OCI-LY1 (cell line): ENCODE data around the gene GPRC5C.

Experiments
- H2AFZ ChIP-seq: fragments of 200-600 bp; sonication (generic), shearing (Covaris generic); 2 replicates; pipeline ENCODE4 v1.6.0; 2014; ENCODE audit warnings: antibody characterized with exemption, mild to moderate bottlenecking, low read length
- H3F3A ChIP-seq: fragments of 200-600 bp; sonication (generic), shearing (Covaris generic); 2 replicates; pipeline ENCODE4 v1.6.0; 2014; ENCODE audit warnings: mild to moderate bottlenecking, antibody characterized with exemption, low read length, moderate library complexity; ENCODE audit not compliant: insufficient read depth
- H3K27ac ChIP-seq: fragments of 200-600 bp; sonication (generic); 2 replicates; pipeline ENCODE4 v1.5.1; 2014; ENCODE audit warnings: low read length, mixed run types, mild to moderate bottlenecking, low read depth; ENCODE audit not compliant: poor library complexity, severe bottlenecking
- H3K27me3 ChIP-seq: fragments of 200-600 bp; sonication (generic); 2 replicates; pipeline ENCODE4 v1.6.0; 2014; ENCODE audit warnings: antibody characterized with exemption, mild to moderate bottlenecking, low read length, moderate library complexity; ENCODE audit not compliant: insufficient read depth
- H3K36me3 ChIP-seq: fragments of 200-600 bp; sonication (generic); 2 replicates; pipeline ENCODE4 v1.6.1; 2014; ENCODE audit warnings: mild to moderate bottlenecking, antibody characterized with exemption, low read length, moderate library complexity, mixed read lengths; ENCODE audit not compliant: insufficient read depth
- H3K4me1 ChIP-seq: fragments of 200-600 bp; sonication (generic); 2 replicates; pipeline ENCODE4 v1.5.1; 2014; ENCODE audit warnings: mild to moderate bottlenecking, low read length, moderate library complexity; ENCODE audit not compliant: insufficient read depth, severe bottlenecking
- H3K4me2 ChIP-seq: fragments of 200-600 bp; sonication (generic), shearing (Covaris generic); 2 replicates; pipeline ENCODE4 v1.6.1; 2014; ENCODE audit warnings: low read length
- H3K4me3 ChIP-seq: fragments of 200-600 bp; sonication (generic); 2 replicates; pipeline ENCODE4 v1.5.1; 2014; ENCODE audit warnings: low read length, low read depth, mild to moderate bottlenecking, mixed read lengths; ENCODE audit not compliant: poor library complexity, severe bottlenecking
- H3K79me2 ChIP-seq: fragments of 200-600 bp; shearing (Covaris generic); 2 replicates; pipeline ENCODE4 v1.6.1; 2016; ENCODE audit warnings: mixed run types, low read length, mixed read lengths; ENCODE audit not compliant: insufficient read depth
- H3K9ac ChIP-seq: fragments of 200-600 bp; sonication (generic), shearing (Covaris generic); 2 replicates; pipeline ENCODE4 v1.6.1; 2014; ENCODE audit warnings: mild to moderate bottlenecking, low read length, mixed read lengths
- H3K9me2 ChIP-seq: fragments of 200-600 bp; sonication (generic), shearing (Covaris generic); 2 replicates; pipeline ENCODE4 v1.6.1; 2014; ENCODE audit warnings: low read depth, mild to moderate bottlenecking, low read length, mixed read lengths
- H3K9me3 ChIP-seq: fragments of 200-600 bp; shearing (Covaris generic); 2 replicates; pipeline ENCODE4 v1.6.1; 2014; ENCODE audit warnings: low read length, mixed read lengths
- H4K20me1 ChIP-seq: fragments of 200-600 bp; sonication (generic), shearing (Covaris generic); 2 replicates; pipeline ENCODE4 v1.6.0; 2016; ENCODE audit warnings: mild to moderate bottlenecking, low read length; ENCODE audit not compliant: insufficient read depth
- EZH2 ChIP-seq: fragments of 200-600 bp; sonication (generic), shearing (Covaris generic); IDR thresholded peaks from 2 replicates; pipeline ENCODE4 v1.8.0; 2017; ENCODE audit warnings: borderline replicate concordance, mixed run types, mild to moderate bottlenecking, antibody characterized with exemption, low read length, moderate library complexity, mixed read lengths
- TF ChIP-seq, protein P1 (sequence below): fragments of 200-600 bp; sonication (generic), shearing (Covaris generic); IDR thresholded peaks from 2 replicates; pipeline ENCODE4 v1.5.1; 2017; ENCODE audit warnings: mild to moderate bottlenecking, antibody characterized with exemption, low read length, moderate library complexity, mixed read lengths

GPRC5C gene

DNA sequence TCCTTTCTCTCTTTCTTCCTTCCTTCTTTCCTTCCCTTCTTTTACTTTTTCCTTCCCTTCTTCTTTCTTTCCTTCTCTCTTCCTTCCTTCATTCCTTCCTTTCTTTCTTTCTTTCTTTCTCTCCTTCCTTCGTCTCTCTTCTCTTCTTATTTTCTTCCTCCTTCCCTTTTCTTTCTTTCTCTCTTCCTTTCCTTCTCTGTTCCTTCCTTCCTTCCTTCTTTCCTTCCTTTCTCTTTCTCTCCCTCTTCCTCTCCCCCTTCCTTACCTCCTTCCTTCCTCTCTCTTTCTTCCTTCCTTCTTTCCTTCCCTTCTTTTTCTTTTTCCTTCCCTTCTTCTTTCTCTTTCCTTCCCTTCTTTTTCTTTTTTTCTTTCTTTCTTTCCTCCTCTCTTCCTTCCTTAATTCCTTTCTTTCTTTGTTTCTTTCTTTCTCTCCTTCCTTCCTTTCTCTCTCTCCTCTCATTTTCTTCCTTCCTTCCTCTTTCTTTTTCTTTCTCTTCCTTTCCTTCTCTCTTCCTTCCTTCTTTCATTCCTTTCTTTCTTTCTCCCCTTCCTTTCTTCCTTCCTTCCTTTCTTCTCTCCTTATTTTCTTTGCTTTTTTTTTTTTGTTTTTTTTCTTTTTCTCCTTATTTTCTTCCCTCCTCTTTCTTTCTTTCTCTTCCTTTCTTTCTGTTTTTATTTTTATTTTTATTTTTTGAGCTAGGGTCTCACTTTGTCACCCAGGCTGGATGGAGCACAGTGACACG is 41.8 kb upstream of the GPRC5C start:
- Histone ChIP-seq H3K27ac (no peak overlapping the region), H3K9me3 (no peaks in the 10 kb centered on the region), H3K9ac (no peak overlapping the region), H3F3A (no peaks in the 10 kb centered on the region), H3K36me3 (no peaks in the 10 kb centered on the region), H3K27me3 (no peaks in the 10 kb centered on the region; the same call in 1 of the 2 replicates), H3K4me2 (no peak overlapping the region), H4K20me1 (no peaks in the 10 kb centered on the region), H3K4me1 (no peaks in the 10 kb centered on the region), H3K79me2 (no peaks in the 10 kb centered on the region), H2AFZ (no peak overlapping the region), H3K4me3 (no peak overlapping the region), H3K9me2 (no peaks in the 10 kb centered on the region)
- TF ChIP-seq, protein P1, sequence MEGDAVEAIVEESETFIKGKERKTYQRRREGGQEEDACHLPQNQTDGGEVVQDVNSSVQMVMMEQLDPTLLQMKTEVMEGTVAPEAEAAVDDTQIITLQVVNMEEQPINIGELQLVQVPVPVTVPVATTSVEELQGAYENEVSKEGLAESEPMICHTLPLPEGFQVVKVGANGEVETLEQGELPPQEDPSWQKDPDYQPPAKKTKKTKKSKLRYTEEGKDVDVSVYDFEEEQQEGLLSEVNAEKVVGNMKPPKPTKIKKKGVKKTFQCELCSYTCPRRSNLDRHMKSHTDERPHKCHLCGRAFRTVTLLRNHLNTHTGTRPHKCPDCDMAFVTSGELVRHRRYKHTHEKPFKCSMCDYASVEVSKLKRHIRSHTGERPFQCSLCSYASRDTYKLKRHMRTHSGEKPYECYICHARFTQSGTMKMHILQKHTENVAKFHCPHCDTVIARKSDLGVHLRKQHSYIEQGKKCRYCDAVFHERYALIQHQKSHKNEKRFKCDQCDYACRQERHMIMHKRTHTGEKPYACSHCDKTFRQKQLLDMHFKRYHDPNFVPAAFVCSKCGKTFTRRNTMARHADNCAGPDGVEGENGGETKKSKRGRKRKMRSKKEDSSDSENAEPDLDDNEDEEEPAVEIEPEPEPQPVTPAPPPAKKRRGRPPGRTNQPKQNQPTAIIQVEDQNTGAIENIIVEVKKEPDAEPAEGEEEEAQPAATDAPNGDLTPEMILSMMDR = no peak
- no peak for TF ChIP-seq EZH2

DNA sequence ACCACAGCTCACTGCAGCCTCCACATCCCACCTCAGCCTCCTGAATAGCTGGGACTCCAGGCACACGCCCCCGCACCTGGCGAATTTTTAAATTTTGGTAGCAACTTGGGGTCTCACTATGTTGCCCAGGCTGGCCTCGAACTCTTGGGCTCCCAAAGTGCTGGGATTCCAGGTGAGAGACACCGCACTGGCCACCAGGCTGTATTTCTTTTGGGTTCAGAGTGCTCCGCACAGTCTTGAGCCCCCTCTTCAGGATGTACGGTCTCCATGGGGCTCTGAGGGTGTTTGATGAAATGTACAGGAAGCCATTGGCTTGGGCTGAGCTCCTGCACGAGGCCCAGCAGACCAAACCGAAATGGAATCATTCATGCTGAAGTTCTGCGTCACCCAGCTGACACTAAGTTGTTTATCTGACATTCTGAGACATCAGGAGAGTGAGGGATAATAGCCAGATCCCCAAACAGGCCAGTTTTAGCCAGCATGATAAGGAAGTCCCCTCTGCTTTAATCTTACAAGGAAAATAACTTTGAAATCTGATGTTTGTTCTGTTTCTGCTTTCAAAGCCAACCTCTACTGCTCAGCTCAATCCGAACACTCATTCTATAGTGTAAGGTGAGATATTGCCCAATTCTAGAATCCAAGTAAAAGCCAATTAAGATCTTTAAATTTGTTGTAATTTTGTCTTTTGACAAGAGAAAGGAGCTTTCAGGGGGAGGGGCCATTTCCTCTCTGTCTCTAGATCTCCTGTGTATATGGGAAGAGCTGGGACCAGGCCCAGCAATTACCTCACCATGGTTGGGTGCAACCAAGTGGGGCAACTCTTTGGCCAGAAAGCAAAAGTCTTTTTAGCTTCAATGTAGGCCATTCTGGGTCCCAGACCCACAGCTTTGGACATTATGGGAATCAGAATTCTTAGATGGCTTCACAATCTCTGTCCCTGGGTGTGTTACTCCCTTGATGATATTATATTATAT is 40.9 kb upstream of the GPRC5C start:
- H3K79me2 ChIP-seq = no peaks in the 10 kb centered on the region
- no peak overlapping the region for H3K4me2 ChIP-seq
- no peaks in the 10 kb centered on the region for H3K36me3 ChIP-seq
- no peaks in the 10 kb centered on the region for H3K4me1 ChIP-seq
- H3K9me2 ChIP-seq = no peaks in the 10 kb centered on the region
- no peaks in the 10 kb centered on the region for H4K20me1 ChIP-seq
- H3K27me3 ChIP-seq = no peaks in the 10 kb centered on the region; the same call in 1 of the 2 replicates
- H3K9me3 ChIP-seq = no peaks in the 10 kb centered on the region
- H3K27ac ChIP-seq = no peak overlapping the region
- no peak overlapping the region for H3K9ac ChIP-seq
- TF ChIP-seq EZH2 = no peak
- TF ChIP-seq, protein P1 = no peak
- H2AFZ ChIP-seq = no peak overlapping the region
- no peaks in the 10 kb centered on the region for H3F3A ChIP-seq
- no peak overlapping the region for H3K4me3 ChIP-seq

DNA sequence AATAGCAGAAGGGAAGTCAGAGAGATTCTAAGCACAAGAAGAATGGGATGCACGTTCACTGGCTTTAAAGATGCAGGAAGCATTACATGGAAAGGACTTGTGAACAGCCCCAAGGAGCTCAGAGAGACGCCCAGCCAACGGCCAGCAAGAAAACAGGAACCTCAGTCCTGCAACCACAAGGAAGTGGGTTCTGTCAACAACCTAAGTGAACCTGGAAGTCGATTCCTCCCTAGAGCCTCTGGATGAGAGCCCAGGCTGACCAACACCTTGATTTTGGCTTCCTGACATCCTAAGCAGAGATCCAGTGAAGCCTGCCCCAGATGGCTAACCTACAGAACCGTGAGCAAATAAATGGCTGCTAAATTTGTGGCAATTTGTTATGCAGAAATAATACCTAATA is 40.1 kb upstream of the GPRC5C start:
- TF ChIP-seq EZH2 = no peak
- TF ChIP-seq, protein P1 = no peak
- H3K27me3 ChIP-seq = no peaks in the 10 kb centered on the region; the same call in 1 of the 2 replicates
- H3K4me1 ChIP-seq = no peaks in the 10 kb centered on the region
- H3F3A ChIP-seq = no peaks in the 10 kb centered on the region
- H3K79me2 ChIP-seq = no peaks in the 10 kb centered on the region
- no peaks in the 10 kb centered on the region for H4K20me1 ChIP-seq
- no peak overlapping the region for H3K4me3 ChIP-seq
- H3K9ac ChIP-seq = no peak overlapping the region
- H3K27ac ChIP-seq = no peak overlapping the region
- no peaks in the 10 kb centered on the region for H3K9me3 ChIP-seq
- no peaks in the 10 kb centered on the region for H3K36me3 ChIP-seq
- no peaks in the 10 kb centered on the region for H3K9me2 ChIP-seq
- H2AFZ ChIP-seq = no peak overlapping the region
- H3K4me2 ChIP-seq = no peak overlapping the region
